Measurements from ENCODE around the gene DSCAML1. TPM values are rescaled to one million over a fixed set of nuclear protein-coding genes. Genes with fewer than 3 reads are reported as not detected.

DSCAML1 gene
- total RNA-seq, 1 donor from 2014 or later: 4.0 TPM

DNA sequence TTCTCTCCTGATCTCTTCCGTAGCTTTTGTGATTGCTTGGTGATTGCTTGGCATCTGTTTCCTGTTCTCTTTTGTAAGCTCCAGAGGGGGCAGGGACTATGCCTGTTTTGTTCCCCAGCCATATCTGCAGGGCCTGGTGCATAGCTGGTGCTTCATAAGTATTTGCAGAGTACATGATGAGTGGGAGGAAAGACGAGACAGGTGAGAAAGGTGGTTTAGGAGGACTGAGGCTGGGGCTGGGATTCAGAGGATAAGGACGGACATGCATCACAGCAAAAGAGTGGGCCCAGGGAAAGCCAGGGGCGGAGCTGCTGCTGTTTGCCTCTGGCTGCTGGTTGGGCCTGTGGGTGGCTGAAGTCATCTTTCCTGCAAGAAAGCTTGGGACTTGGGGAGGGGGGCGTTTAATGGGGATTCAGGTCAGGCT is 62.4 kb downstream of the DSCAML1 start:
- DNase-seq (ENCODE audit: low read depth): no peak
- TF ChIP-seq CTCF (conservative IDR thresholded peaks at IDR 0.05; ENCODE audit: low read depth, low read length): no peak
- no peak overlapping the region for H3K4me3 ChIP-seq (ENCODE audit: low read depth, low read length)

DNA sequence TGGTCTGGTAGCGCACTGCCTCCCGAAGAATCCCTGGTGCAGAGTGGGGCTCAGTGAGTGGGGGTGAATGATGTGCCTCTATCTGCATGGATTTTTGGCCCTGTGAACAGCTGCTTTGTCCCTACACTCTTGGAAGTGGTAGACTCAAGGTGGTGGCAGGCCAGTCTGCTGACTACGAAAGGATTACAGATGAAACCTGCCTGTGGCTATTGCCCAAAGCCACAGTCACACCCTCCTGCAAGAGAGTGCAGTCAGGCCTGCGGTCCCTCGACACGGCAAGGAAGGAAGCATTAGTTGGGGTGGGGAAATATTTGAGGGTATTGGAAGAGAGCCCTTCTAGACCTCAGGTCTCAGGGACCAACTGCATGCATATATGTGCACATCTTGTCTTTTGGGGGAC is 63.7 kb downstream of the DSCAML1 start:
- DNase-seq (ENCODE audit: low read depth): no peak
- H3K4me3 ChIP-seq (ENCODE audit: low read depth, low read length): no peak overlapping the region
- TF ChIP-seq CTCF (conservative IDR thresholded peaks at IDR 0.05; ENCODE audit: low read depth, low read length): no peak

DNA sequence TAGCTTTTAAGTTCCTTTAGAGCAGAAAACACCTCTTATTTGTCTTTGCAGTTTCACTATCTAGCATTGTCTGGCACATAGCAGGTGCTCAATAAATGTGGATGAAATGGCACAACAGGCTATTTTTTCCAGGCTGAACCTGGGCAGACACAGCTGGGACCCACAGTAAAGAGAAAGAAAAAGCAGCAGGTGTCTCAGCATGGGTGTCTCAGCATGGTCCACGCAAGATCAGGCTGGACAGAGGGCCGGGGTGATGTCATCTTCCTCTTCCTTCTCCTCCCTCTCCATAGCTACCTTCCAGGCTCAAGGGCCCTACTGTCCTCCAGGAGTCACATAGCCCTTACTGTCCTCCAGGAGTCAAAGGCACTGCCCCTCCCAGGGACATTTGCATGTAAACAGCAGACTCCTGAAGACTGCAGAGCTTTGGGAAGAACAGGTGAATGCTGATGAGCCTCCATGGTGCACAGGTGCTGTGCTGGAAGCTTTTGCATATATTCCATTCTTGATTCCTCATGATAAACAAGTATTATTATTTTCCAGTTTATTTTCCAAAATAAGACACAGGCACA is 65.2 kb downstream of the DSCAML1 start:
- no peak overlapping the region for H3K4me3 ChIP-seq (ENCODE audit: low read depth, low read length)
- DNase-seq (ENCODE audit: low read depth): no peak
- TF ChIP-seq CTCF (conservative IDR thresholded peaks at IDR 0.05; ENCODE audit: low read depth, low read length): no peak

GRCh38 chr11:117730208-117730800 is 66.7 kb downstream of the DSCAML1 start:
- TF ChIP-seq CTCF (conservative IDR thresholded peaks at IDR 0.05; ENCODE audit: low read depth, low read length): peak; percentile 8
- H3K4me3 ChIP-seq (ENCODE audit: low read depth, low read length): no peak overlapping the region
- no peak for DNase-seq (ENCODE audit: low read depth)

DNA sequence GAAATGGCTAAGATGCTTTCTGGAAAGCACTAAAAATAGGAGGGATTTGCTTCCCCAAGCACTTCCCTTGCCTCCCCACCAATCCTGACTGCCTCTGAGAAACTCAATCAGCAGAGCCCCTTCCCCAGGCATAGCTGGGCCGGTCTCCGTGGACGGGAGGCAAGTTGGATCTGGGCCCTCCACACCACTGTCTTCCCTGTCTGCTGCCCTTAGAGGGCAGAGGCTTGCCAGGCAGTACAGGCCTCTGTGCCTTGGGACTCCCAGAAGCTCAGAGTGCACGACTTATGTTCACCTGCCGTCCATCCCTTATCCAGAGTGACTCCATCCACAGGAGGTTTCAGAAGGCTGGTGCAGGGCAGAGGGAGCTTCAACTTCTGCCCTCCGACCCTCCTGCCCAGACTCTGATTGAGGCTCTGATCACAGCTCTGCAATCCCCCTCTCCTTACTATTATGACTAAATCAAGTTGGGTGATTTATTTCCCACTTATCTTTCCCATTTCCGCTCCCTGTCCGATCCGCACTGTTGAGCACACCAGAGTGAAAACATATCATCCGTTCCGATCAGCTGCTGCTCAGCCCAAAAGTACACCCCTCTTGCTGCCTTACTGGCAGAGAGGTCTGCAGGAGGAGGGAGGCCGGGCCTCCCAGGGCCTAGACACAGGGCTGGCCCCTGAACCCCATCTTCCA is 71.8 kb downstream of the DSCAML1 start:
- TF ChIP-seq CTCF (conservative IDR thresholded peaks at IDR 0.05; ENCODE audit: low read depth, low read length): no peak
- no peak overlapping the region for H3K4me3 ChIP-seq (ENCODE audit: low read depth, low read length)
- no peak for DNase-seq (ENCODE audit: low read depth)

- TF ChIP-seq CTCF (conservative IDR thresholded peaks at IDR 0.05; ENCODE audit: low read depth, low read length): no peak
- no peak for DNase-seq (ENCODE audit: low read depth)
- H3K4me3 ChIP-seq (ENCODE audit: low read depth, low read length): no peak overlapping the region
Measured at GRCh38 chr11:117724621-117725020, 72.4 kb downstream of the DSCAML1 start.
